ENCODE results near the gene FMO4. TPM values are rescaled to one million over a fixed set of nuclear protein-coding genes. Genes with fewer than 3 reads are reported as not detected.

The FMO4 gene
- total RNA-seq, 1 donor from 2014 or later = 1.1 TPM

DNA sequence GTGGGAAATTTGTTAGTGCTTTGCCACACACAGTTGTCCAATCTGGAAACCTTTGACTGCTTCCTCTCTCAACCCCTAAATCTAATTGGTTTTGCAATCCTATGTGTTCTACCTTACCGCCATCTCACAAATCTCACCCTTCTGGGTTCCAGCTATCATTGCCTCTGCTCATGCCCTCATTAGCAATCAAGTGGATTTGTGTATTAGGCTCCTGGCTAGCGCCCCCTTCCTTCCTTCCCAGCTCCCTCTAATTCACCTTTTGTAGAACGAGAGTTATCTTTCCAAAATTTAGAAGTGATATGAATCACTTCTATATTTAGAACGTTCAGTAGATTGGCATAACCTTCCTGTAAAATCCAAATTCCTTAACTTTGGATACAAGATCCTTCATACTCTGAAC lies 47.1 kb upstream of the FMO4 start:
- H3K27ac ChIP-seq (ENCODE audit: low read depth, low read length) = no peak overlapping the region
- FAIRE-seq (no peak), DNase-seq (ENCODE audit: low read depth) (no peak)
- TF ChIP-seq, protein P1, sequence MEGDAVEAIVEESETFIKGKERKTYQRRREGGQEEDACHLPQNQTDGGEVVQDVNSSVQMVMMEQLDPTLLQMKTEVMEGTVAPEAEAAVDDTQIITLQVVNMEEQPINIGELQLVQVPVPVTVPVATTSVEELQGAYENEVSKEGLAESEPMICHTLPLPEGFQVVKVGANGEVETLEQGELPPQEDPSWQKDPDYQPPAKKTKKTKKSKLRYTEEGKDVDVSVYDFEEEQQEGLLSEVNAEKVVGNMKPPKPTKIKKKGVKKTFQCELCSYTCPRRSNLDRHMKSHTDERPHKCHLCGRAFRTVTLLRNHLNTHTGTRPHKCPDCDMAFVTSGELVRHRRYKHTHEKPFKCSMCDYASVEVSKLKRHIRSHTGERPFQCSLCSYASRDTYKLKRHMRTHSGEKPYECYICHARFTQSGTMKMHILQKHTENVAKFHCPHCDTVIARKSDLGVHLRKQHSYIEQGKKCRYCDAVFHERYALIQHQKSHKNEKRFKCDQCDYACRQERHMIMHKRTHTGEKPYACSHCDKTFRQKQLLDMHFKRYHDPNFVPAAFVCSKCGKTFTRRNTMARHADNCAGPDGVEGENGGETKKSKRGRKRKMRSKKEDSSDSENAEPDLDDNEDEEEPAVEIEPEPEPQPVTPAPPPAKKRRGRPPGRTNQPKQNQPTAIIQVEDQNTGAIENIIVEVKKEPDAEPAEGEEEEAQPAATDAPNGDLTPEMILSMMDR (IDR thresholded peaks at IDR 0.05; ENCODE audit: insufficient read depth, low read depth, low read length) = no peak
- TF ChIP-seq EZH2 (IDR thresholded peaks at IDR 0.05; ENCODE audit: insufficient read depth, low read length) = no peak
- no peaks in the 10 kb centered on the region for H3K4me1 ChIP-seq (ENCODE audit: insufficient read depth, low read length)
- H3K27me3 ChIP-seq (ENCODE audit: insufficient read depth, low read length) = no peaks in the 10 kb centered on the region
- Mint-ChIP-seq H3K27ac (ENCODE audit: unreplicated experiment) (no peak overlapping the region), H3K36me3 (ENCODE audit: low read depth, unreplicated experiment) (no peaks in the 10 kb centered on the region), H3K9me3 (ENCODE audit: unreplicated experiment) (no peaks in the 10 kb centered on the region), H3K4me3 (ENCODE audit: unreplicated experiment) (no peak overlapping the region), H3K4me1 (ENCODE audit: low read depth, unreplicated experiment) (peaks cover 9% of the 10 kb centered on the region), H3K27me3 (ENCODE audit: low read depth, unreplicated experiment) (no peaks in the 10 kb centered on the region)
- H3K4me3 ChIP-seq (ENCODE audit: insufficient read depth, low read depth, low read length) = no peak overlapping the region
- H3K36me3 ChIP-seq (ENCODE audit: insufficient read depth, low read length) = no peaks in the 10 kb centered on the region
- no peak overlapping the region for H3K9ac ChIP-seq (ENCODE audit: low read length)
- no peaks in the 10 kb centered on the region for H3K79me2 ChIP-seq (ENCODE audit: insufficient read depth, low read length)
- H3K4me2 ChIP-seq (ENCODE audit: low read length) = no peak overlapping the region
- H4K20me1 ChIP-seq (ENCODE audit: insufficient read depth, low read length) = no peaks in the 10 kb centered on the region
- no peak overlapping the region for H2AFZ ChIP-seq (ENCODE audit: low read depth, low read length)
- no peaks in the 10 kb centered on the region for H3K9me3 ChIP-seq (ENCODE audit: insufficient read depth, low read depth, low read length)

- Histone ChIP-seq H3K4me3 (ENCODE audit: insufficient read depth, low read depth, low read length) (no peak overlapping the region), H2AFZ (ENCODE audit: low read depth, low read length) (no peak overlapping the region), H3K4me2 (ENCODE audit: low read length) (no peak overlapping the region), H3K4me1 (ENCODE audit: insufficient read depth, low read length) (no peaks in the 10 kb centered on the region), H3K9ac (ENCODE audit: low read length) (no peak overlapping the region), H3K79me2 (ENCODE audit: insufficient read depth, low read length) (no peaks in the 10 kb centered on the region), H4K20me1 (ENCODE audit: insufficient read depth, low read length) (no peaks in the 10 kb centered on the region), H3K36me3 (ENCODE audit: insufficient read depth, low read length) (no peaks in the 10 kb centered on the region), H3K27me3 (ENCODE audit: insufficient read depth, low read length) (no peaks in the 10 kb centered on the region), H3K27ac (ENCODE audit: low read depth, low read length) (no peak overlapping the region), H3K9me3 (ENCODE audit: insufficient read depth, low read depth, low read length) (no peaks in the 10 kb centered on the region)
- TF ChIP-seq, protein P1 (IDR thresholded peaks at IDR 0.05; ENCODE audit: insufficient read depth, low read depth, low read length) = no peak
- no peak for TF ChIP-seq EZH2 (IDR thresholded peaks at IDR 0.05; ENCODE audit: insufficient read depth, low read length)
- no peaks in the 10 kb centered on the region for H3K9me3 Mint-ChIP-seq (ENCODE audit: unreplicated experiment)
- H3K27ac Mint-ChIP-seq (ENCODE audit: unreplicated experiment) = no peak overlapping the region
- FAIRE-seq (no peak), DNase-seq (ENCODE audit: low read depth) (peak; percentile 56)
- H3K27me3 Mint-ChIP-seq (ENCODE audit: low read depth, unreplicated experiment) = no peaks in the 10 kb centered on the region
- no peaks in the 10 kb centered on the region for H3K36me3 Mint-ChIP-seq (ENCODE audit: low read depth, unreplicated experiment)
- H3K4me1 Mint-ChIP-seq (ENCODE audit: low read depth, unreplicated experiment) = peaks cover 9% of the 10 kb centered on the region
- H3K4me3 Mint-ChIP-seq (ENCODE audit: unreplicated experiment) = no peak overlapping the region
Measured at GRCh38 chr1:171267391-171267790, 46.6 kb upstream of the FMO4 start.

DNA sequence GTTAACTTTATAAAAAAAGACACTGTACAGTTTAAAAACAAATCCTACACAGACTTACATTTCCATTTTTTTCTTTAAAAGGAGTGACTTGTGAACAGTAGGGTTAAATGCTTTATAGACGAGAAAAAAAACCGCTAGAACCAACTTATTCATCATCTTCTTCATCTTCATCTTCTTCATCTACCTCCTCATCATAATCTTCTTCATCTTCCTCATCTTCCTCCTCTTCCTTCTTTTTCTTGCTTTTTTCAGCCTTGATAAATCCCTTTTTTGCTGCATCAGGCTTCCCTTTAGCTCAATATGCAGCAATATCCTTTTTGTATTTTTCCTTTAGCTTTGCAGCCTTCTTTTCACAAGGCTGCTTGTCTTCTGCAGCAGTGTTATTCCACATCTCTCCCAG lies 43.2 kb upstream of the FMO4 start:
- Histone ChIP-seq H3K27me3 (ENCODE audit: insufficient read depth, low read length) (no peaks in the 10 kb centered on the region), H3K9ac (ENCODE audit: low read length) (no peak overlapping the region), H3K9me3 (ENCODE audit: insufficient read depth, low read depth, low read length) (no peaks in the 10 kb centered on the region), H3K4me3 (ENCODE audit: insufficient read depth, low read depth, low read length) (no peak overlapping the region), H3K36me3 (ENCODE audit: insufficient read depth, low read length) (no peaks in the 10 kb centered on the region), H3K4me2 (ENCODE audit: low read length) (no peak overlapping the region), H4K20me1 (ENCODE audit: insufficient read depth, low read length) (no peaks in the 10 kb centered on the region), H2AFZ (ENCODE audit: low read depth, low read length) (no peak overlapping the region), H3K4me1 (ENCODE audit: insufficient read depth, low read length) (no peaks in the 10 kb centered on the region), H3K79me2 (ENCODE audit: insufficient read depth, low read length) (no peaks in the 10 kb centered on the region), H3K27ac (ENCODE audit: low read depth, low read length) (no peak overlapping the region)
- DNase-seq (ENCODE audit: low read depth) (no peak), FAIRE-seq (no peak)
- H3K9me3 Mint-ChIP-seq (ENCODE audit: unreplicated experiment) = no peaks in the 10 kb centered on the region
- no peak overlapping the region for H3K4me3 Mint-ChIP-seq (ENCODE audit: unreplicated experiment)
- H3K27me3 Mint-ChIP-seq (ENCODE audit: low read depth, unreplicated experiment) = no peaks in the 10 kb centered on the region
- H3K4me1 Mint-ChIP-seq (ENCODE audit: low read depth, unreplicated experiment) = peaks cover 9% of the 10 kb centered on the region
- TF ChIP-seq, protein P1 (IDR thresholded peaks at IDR 0.05; ENCODE audit: insufficient read depth, low read depth, low read length) = no peak
- TF ChIP-seq EZH2 (IDR thresholded peaks at IDR 0.05; ENCODE audit: insufficient read depth, low read length) = no peak
- H3K36me3 Mint-ChIP-seq (ENCODE audit: low read depth, unreplicated experiment) = no peaks in the 10 kb centered on the region
- H3K27ac Mint-ChIP-seq (ENCODE audit: unreplicated experiment) = no peak overlapping the region

All from astrocyte (in vitro differentiated cells and primary cell).